ENCODE data around the gene NCCRP1. TPM values are rescaled to one million over a fixed set of nuclear protein-coding genes. Genes with fewer than 3 reads are reported as not detected.
A peak's percentile ranks its signal among the peaks of the same experiment; 100 is the strongest.

Gene NCCRP1
- total RNA-seq, 3 donors from 2014 or later: 0.66 to 2.9 TPM; not detected in 1

DNA sequence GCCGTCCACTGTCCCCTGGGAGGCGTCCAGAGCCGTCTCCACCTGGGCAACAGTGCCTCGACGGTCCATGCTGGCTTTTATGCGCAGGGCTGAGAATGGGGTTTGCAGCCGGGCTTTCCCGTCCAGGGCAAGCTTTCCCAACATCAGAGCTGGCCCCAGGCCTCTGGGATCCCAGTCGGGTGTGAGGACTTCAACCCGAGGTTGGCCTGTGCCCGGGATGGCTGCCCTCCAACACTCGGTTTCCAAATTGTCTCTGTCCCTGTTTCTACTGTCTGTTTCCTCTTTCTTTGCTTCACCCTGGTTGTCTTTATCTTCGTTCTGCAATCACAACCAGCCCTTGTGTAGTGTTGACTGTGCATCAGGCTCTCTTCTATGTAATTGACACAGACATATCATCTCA lies 52.0 kb downstream of the NCCRP1 start, which contains the start of gene IFNL4:
Gene IFNL4, minus strand, starts transcription at position 51 of the 400 bp plus-strand sequence.
- no peak for DNase-seq (ENCODE audit: low spot score in 2 of 2)
- Histone ChIP-seq H3K36me3 (no peaks in the 10 kb centered on the region), H3K27ac (no peak within 1 kb of the TSS), H3K9me3 (no peaks in the 10 kb centered on the region), H3K27me3 (peaks cover 4 to 22% of the 10 kb centered on the region in 2 donors), H3K4me3 (peak within 1 kb of the TSS in 2 of 3 donors; percentile 37 to 58), H3K4me1 (no peaks in the 10 kb centered on the region)
- intact Hi-C loops (cut with DNase I; ENCODE audit: low total_unique reads): loop anchor here (1.0 kb wide), 1 partner anchor 11 kb away; no protein-coding TSS in a partner anchor
- TF ChIP-seq POLR2AphosphoS5 (IDR thresholded peaks at IDR 0.05): no peak
- TF ChIP-seq POLR2A (IDR thresholded peaks at IDR 0.05): no peak
- TF ChIP-seq CTCF (IDR thresholded peaks at IDR 0.05): no peak

DNA sequence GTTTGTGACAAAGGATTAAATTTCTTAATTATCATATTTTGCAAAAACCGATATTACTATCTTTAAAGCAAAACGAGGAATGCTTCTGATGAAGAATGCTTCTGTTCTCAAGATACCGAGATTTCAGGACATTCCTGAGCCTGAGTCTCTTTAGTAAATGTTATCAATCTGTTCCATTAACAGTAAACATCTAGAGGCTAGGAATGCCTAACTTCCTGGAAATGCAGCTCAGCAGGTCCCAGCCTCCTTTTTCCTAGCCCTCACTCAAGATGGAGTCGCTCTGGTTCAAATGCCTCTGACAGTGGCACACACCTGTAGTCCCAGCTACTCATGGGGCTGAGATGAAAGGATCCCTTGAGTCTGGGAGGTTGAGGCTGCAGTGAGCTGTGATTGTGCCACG lies 54.3 kb downstream of the NCCRP1 start:
- no peak for DNase-seq (ENCODE audit: low spot score in 2 of 2)
- peaks cover 4 to 22% of the 10 kb centered on the region in 2 donors for H3K27me3 ChIP-seq
- H3K36me3 ChIP-seq: no peaks in the 10 kb centered on the region
- no peaks in the 10 kb centered on the region for H3K9me3 ChIP-seq
- H3K27ac ChIP-seq: no peak overlapping the region
- intact Hi-C loops (cut with DNase I; ENCODE audit: low total_unique reads): no loop called here
- no peak for TF ChIP-seq POLR2A (IDR thresholded peaks at IDR 0.05)
- no peak overlapping the region for H3K4me3 ChIP-seq
- H3K4me1 ChIP-seq: no peaks in the 10 kb centered on the region

Other genes with a start within 250 kb of the NCCRP1 start
- gene FBXO17, start 221.2 kb upstream of the NCCRP1 start, total RNA-seq: 10 to 100 TPM; 14.2 to 67.2 (median 28.5) TPM
- 1 to 10 TPM; 2.6 to 7.2 (median 5.1) TPM for gene FBXO27, start 164.4 kb upstream of the NCCRP1 start, total RNA-seq
- gene ACP7, start 112.6 kb upstream of the NCCRP1 start, total RNA-seq: not detected
- gene PAK4, start 71.2 kb upstream of the NCCRP1 start, total RNA-seq: 10 to 100 TPM in 2 of 3 donors, 1 to 10 TPM in 1; 3.5 to 12.0 (median 10.2) TPM
- gene SYCN, start 7.3 kb downstream of the NCCRP1 start, total RNA-seq: not detected
- not detected for gene IFNL3, start 48.0 kb downstream of the NCCRP1 start, total RNA-seq
- gene IFNL4, start 51.9 kb downstream of the NCCRP1 start, total RNA-seq: not detected
- gene IFNL2, start 71.4 kb downstream of the NCCRP1 start, total RNA-seq: not detected
- not detected for gene IFNL1, start 99.4 kb downstream of the NCCRP1 start, total RNA-seq
- under 1 TPM; 0.16 to 0.66 (median 0.59) TPM for gene LRFN1, start 123.9 kb downstream of the NCCRP1 start, total RNA-seq
- gene GMFG, start 139.1 kb downstream of the NCCRP1 start, total RNA-seq: 10 to 100 TPM; 21.7 to 47.5 (median 26.6) TPM
- 10 to 100 TPM; 57.4 to 65.2 (median 59.7) TPM for gene SAMD4B, start 145.5 kb downstream of the NCCRP1 start, total RNA-seq
- gene PAF1, start 194.1 kb downstream of the NCCRP1 start, total RNA-seq: 10 to 100 TPM; 41.3 to 49.5 (median 45.2) TPM
- gene MED29, start 194.4 kb downstream of the NCCRP1 start, total RNA-seq: 10 to 100 TPM; 36.6 to 49.5 (median 47.3) TPM
- gene ZFP36, start 209.9 kb downstream of the NCCRP1 start, total RNA-seq: 100 to 1,000 TPM in 2 of 3 donors, 10 to 100 TPM in 1; 91.7 to 299 (median 143) TPM
- 10 to 100 TPM in 2 of 3 donors, 1 to 10 TPM in 1; 8.0 to 11.8 (median 10.2) TPM for gene PLEKHG2, start 215.7 kb downstream of the NCCRP1 start, total RNA-seq
- 1,000 to 10,000 TPM; 1,681 to 3,245 (median 1,756) TPM for gene RPS16, start 239.0 kb downstream of the NCCRP1 start, total RNA-seq
- gene SUPT5H, start 248.6 kb downstream of the NCCRP1 start, total RNA-seq: 100 to 1,000 TPM in 2 of 3 donors, 10 to 100 TPM in 1; 74.3 to 115 (median 103) TPM